ENCODE data around the gene CAMK2D.

Gene CAMK2D

DNA sequence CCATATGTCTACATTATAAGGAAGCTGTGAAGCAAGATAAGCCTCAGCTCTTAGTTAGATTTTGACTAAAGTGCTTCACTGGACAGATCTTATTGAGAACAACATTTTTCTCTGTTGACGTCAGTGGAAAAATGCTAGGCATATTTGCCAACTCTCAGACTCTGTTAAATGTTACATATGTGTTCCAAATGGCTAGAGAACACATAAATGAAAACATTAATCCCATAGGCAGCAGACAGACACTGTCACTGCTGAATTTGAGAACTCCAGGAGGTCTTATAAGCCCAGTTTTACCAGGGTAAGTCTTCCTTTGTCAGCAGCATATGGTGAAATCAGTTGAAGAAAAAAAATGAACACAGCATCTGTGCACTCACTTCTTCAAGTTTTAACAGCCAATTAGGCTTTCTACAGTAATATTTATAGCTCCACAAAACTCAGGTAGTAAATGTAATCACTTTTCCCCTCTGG, 186.9 kb downstream of the CAMK2D start:
- H3K27me3 ChIP-seq (ENCODE audit: control insufficient read depth in 5 of 5, insufficient read depth in 4 of 5, low read length in 5 of 5): no peaks in the 10 kb centered on the region

DNA sequence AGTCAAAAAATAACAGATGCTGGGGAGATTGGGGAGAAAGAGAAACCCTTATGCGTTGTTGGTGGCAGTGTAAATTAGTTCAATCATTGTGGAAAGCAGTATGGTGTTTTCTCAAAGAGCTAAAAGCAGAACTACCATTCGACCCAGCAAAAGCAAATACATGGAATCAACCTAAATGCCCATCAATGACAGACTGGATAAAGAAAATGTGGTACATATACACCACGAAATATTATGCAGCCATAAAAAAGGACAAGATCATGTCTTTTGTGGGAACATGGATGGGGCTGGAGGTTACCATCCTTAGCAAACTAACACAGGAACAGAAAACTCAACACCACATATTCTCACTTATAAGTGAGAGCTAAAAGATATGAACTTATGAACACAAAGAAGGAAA, 188.9 kb downstream of the CAMK2D start:
- H3K9ac ChIP-seq (ENCODE audit: low read length in 5 of 5): no peak overlapping the region
- no peak overlapping the region for H3K4me3 ChIP-seq (ENCODE audit: low read depth in 1 of 5, low read length in 5 of 5)
- H3K27me3 ChIP-seq (ENCODE audit: control insufficient read depth in 5 of 5, insufficient read depth in 4 of 5, low read length in 5 of 5): no peaks in the 10 kb centered on the region
- no peaks in the 10 kb centered on the region for H3K36me3 ChIP-seq (ENCODE audit: control insufficient read depth in 5 of 5, insufficient read depth in 5 of 5, low read length in 5 of 5)
- peaks cover 0 to 23% (median 9%) of the 10 kb centered on the region in 5 donors for H3K4me1 ChIP-seq (ENCODE audit: control insufficient read depth in 5 of 5, insufficient read depth in 5 of 5, low read length in 5 of 5)
- H3K27ac ChIP-seq (ENCODE audit: low read depth, low read length): no peak overlapping the region
- H3K9me3 ChIP-seq (ENCODE audit: control insufficient read depth in 5 of 5, low read length in 5 of 5): no peaks in the 10 kb centered on the region

More for the DNA sequence above, 186.9 kb downstream of the CAMK2D start:
- H3K9ac ChIP-seq (ENCODE audit: low read length in 5 of 5): peak overlapping the region in 1 of 5 donors; percentile 35
- H3K4me1 ChIP-seq (ENCODE audit: control insufficient read depth in 5 of 5, insufficient read depth in 5 of 5, low read length in 5 of 5): peaks cover 0 to 23% (median 9%) of the 10 kb centered on the region in 5 donors
- H3K4me3 ChIP-seq (ENCODE audit: low read depth in 1 of 5, low read length in 5 of 5): no peak overlapping the region
- H3K36me3 ChIP-seq (ENCODE audit: control insufficient read depth in 5 of 5, insufficient read depth in 5 of 5, low read length in 5 of 5): no peaks in the 10 kb centered on the region
- H3K9me3 ChIP-seq (ENCODE audit: control insufficient read depth in 5 of 5, low read length in 5 of 5): no peaks in the 10 kb centered on the region
- no peak overlapping the region for H3K27ac ChIP-seq (ENCODE audit: low read depth, low read length)

DNA sequence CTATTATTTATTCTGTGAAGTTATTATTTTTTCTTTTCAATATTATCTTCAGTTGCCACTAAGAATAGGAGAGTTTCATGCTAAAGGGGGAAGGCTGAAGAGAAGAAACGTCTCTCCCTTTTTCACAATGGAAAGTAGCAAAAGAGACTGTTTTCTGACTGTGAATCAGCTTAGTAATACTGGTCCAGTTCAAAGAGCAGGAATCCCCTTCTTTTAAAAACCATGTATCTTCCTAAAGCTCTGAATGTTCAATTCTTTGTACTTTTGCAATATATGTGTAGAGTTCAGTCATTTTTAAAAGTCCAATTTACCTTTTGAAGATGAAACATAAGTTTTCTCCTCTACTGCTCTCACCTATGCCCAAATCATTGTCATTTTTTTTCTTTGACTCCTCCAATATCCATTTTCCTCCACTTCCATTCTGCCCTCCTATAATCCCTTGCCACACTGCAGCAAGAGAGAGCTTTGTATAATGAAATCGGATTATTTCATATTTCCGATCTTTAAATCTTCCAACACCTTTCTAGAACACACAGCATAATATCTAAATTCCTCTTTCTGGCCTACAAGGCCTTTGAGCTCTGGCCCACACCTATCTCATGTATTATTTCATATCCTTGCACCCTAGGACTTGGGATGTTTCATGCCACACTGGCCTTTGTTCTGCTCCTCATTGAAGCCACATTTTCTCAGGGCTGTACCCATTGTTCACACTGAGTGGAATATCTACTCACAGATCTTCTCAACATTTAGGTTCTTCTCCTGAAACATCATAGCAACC, 195.3 kb downstream of the CAMK2D start:
- Histone ChIP-seq H3K9me3 (ENCODE audit: control insufficient read depth in 5 of 5, low read length in 5 of 5) (no peaks in the 10 kb centered on the region), H3K9ac (ENCODE audit: low read length in 5 of 5) (no peak overlapping the region), H3K27ac (ENCODE audit: low read depth, low read length) (no peak overlapping the region), H3K4me3 (ENCODE audit: low read depth in 1 of 5, low read length in 5 of 5) (no peak overlapping the region), H3K36me3 (ENCODE audit: control insufficient read depth in 5 of 5, insufficient read depth in 5 of 5, low read length in 5 of 5) (no peaks in the 10 kb centered on the region), H3K27me3 (ENCODE audit: control insufficient read depth in 5 of 5, insufficient read depth in 4 of 5, low read length in 5 of 5) (no peaks in the 10 kb centered on the region), H3K4me1 (ENCODE audit: control insufficient read depth in 5 of 5, insufficient read depth in 5 of 5, low read length in 5 of 5) (peaks cover 0 to 5% (median 3%) of the 10 kb centered on the region in 5 donors)

DNA sequence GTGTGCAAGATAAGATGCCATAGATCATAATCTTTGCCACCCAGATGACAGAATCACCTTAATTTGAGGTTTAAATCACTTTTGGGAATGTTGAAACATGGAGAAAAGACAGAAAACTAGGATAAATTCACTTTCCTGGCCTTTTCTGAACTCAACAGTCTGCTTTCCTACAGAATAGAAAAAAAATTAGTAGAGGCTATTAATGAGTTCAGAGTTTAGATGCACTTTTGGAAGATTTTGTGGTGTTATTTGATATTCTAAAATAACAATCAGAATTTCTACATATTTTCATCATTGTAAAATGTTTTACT, 195.9 kb downstream of the CAMK2D start:
- H3K4me1 ChIP-seq (ENCODE audit: control insufficient read depth in 5 of 5, insufficient read depth in 5 of 5, low read length in 5 of 5): peaks cover 0 to 6% (median 4%) of the 10 kb centered on the region in 5 donors
- H3K27ac ChIP-seq (ENCODE audit: low read depth, low read length): no peak overlapping the region
- H3K9me3 ChIP-seq (ENCODE audit: control insufficient read depth in 5 of 5, low read length in 5 of 5): no peaks in the 10 kb centered on the region
- H3K27me3 ChIP-seq (ENCODE audit: control insufficient read depth in 5 of 5, insufficient read depth in 4 of 5, low read length in 5 of 5): no peaks in the 10 kb centered on the region
- H3K36me3 ChIP-seq (ENCODE audit: control insufficient read depth in 5 of 5, insufficient read depth in 5 of 5, low read length in 5 of 5): no peaks in the 10 kb centered on the region
- no peak overlapping the region for H3K9ac ChIP-seq (ENCODE audit: low read length in 5 of 5)
- H3K4me3 ChIP-seq (ENCODE audit: low read depth in 1 of 5, low read length in 5 of 5): no peak overlapping the region

DNA sequence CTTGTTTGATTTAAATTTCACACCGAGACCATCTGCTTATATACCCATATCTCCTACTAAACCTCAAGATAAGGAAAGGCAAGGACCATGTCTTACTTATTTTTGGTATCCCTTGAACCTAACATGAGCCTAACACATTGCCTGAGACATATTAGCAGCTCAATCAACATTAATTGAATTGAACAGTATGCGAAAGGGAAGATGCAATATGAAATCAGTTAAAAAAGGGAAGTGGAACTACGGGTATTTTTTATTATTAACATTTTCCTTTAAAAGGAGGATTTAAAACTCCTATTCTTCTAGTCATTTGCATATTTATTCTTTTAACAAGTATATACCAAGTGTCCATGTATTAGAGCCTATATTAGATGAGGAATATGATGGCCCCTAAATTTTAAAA, 197.0 kb downstream of the CAMK2D start:
- no peaks in the 10 kb centered on the region for H3K27me3 ChIP-seq (ENCODE audit: control insufficient read depth in 5 of 5, insufficient read depth in 4 of 5, low read length in 5 of 5)
- no peak overlapping the region for H3K27ac ChIP-seq (ENCODE audit: low read depth, low read length)
- H3K9ac ChIP-seq (ENCODE audit: low read length in 5 of 5): no peak overlapping the region
- H3K9me3 ChIP-seq (ENCODE audit: control insufficient read depth in 5 of 5, low read length in 5 of 5): no peaks in the 10 kb centered on the region
- H3K4me3 ChIP-seq (ENCODE audit: low read depth in 1 of 5, low read length in 5 of 5): no peak overlapping the region
- H3K4me1 ChIP-seq (ENCODE audit: control insufficient read depth in 5 of 5, insufficient read depth in 5 of 5, low read length in 5 of 5): peaks cover 0 to 8% (median 4%) of the 10 kb centered on the region in 5 donors
- H3K36me3 ChIP-seq (ENCODE audit: control insufficient read depth in 5 of 5, insufficient read depth in 5 of 5, low read length in 5 of 5): no peaks in the 10 kb centered on the region

DNA sequence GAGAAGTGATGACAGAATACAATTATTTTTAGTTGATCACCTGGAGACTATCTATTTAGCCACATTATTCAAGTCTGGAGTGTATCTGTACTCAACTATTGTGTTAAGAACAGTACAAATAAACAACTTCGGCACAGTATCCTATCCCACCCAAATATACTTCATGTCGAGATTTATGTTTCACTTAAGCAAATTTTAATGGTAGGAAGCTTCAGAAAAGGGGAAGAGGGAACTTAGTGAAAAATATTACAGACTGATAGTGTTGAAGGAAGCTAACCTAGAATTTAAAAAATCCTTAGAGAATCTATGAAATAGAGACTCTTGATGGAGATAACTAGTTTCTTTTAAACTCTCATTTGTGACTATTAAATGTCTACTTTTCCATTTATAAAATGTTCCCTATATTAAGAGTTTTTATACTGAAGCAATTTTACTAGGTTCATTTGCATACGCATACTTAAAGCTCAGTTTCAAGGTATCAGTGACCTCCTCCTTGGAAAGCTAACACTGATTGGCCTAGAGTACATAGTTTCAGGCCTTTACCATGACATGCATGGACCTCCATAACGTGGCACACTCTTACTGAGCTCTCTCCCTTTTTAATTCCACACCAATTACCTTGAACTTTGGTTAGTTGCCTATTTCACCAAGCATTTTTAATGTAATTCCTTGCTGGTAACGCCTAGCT, 197.7 kb downstream of the CAMK2D start:
- Histone ChIP-seq H3K9me3 (ENCODE audit: control insufficient read depth in 5 of 5, low read length in 5 of 5) (no peaks in the 10 kb centered on the region), H3K4me1 (ENCODE audit: control insufficient read depth in 5 of 5, insufficient read depth in 5 of 5, low read length in 5 of 5) (peaks cover 0 to 8% (median 4%) of the 10 kb centered on the region in 5 donors), H3K27me3 (ENCODE audit: control insufficient read depth in 5 of 5, insufficient read depth in 4 of 5, low read length in 5 of 5) (no peaks in the 10 kb centered on the region), H3K27ac (ENCODE audit: low read depth, low read length) (no peak overlapping the region), H3K36me3 (ENCODE audit: control insufficient read depth in 5 of 5, insufficient read depth in 5 of 5, low read length in 5 of 5) (no peaks in the 10 kb centered on the region), H3K9ac (ENCODE audit: low read length in 5 of 5) (no peak overlapping the region), H3K4me3 (ENCODE audit: low read depth in 1 of 5, low read length in 5 of 5) (no peak overlapping the region)

DNA sequence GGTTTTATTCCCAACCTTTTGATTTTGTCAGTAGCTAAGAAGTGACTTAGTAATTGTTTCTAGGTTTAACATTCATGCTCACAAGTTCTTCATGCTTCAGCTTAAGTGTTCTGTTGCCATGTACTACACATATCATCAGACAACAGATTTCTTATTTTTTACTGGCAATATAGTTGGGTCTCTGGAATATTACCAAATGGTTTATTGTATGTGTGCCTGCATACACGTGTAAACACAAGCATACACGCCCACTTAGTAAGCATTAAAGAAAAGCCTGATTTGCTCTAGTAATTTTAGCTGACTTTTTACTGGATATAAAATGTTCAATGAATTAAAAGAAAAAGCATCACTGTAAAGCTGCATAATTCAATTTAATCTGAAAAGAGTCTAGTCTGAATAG, 199.8 kb downstream of the CAMK2D start:
- Histone ChIP-seq H3K27ac (ENCODE audit: low read depth, low read length) (no peak overlapping the region), H3K9ac (ENCODE audit: low read length in 5 of 5) (no peak overlapping the region), H3K4me3 (ENCODE audit: low read depth in 1 of 5, low read length in 5 of 5) (no peak overlapping the region), H3K4me1 (ENCODE audit: control insufficient read depth in 5 of 5, insufficient read depth in 5 of 5, low read length in 5 of 5) (peaks cover 0 to 8% (median 4%) of the 10 kb centered on the region in 5 donors), H3K27me3 (ENCODE audit: control insufficient read depth in 5 of 5, insufficient read depth in 4 of 5, low read length in 5 of 5) (no peaks in the 10 kb centered on the region), H3K9me3 (ENCODE audit: control insufficient read depth in 5 of 5, low read length in 5 of 5) (no peaks in the 10 kb centered on the region), H3K36me3 (ENCODE audit: control insufficient read depth in 5 of 5, insufficient read depth in 5 of 5, low read length in 5 of 5) (no peaks in the 10 kb centered on the region)

DNA sequence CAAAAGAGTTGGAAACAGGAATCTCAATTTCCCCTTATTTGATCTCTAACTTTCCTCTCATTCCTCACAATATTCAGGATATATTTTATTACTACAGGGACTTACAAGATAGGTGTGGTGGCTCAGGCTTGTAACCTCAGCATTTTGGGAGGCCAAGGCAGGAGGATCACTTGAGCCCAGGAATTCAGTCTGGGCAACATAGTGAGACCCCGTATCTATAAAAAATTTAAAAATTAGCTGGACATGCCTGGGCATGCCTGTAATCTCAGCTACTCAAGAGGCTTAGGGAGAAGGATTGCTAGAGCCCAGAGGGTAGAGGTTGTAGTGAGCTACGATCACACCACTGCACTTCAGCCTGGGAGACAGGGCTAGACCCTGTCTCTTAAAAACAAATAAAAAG, 200.4 kb downstream of the CAMK2D start:
- Histone ChIP-seq H3K27me3 (ENCODE audit: control insufficient read depth in 5 of 5, insufficient read depth in 4 of 5, low read length in 5 of 5) (no peaks in the 10 kb centered on the region), H3K36me3 (ENCODE audit: control insufficient read depth in 5 of 5, insufficient read depth in 5 of 5, low read length in 5 of 5) (no peaks in the 10 kb centered on the region), H3K4me3 (ENCODE audit: low read depth in 1 of 5, low read length in 5 of 5) (no peak overlapping the region), H3K27ac (ENCODE audit: low read depth, low read length) (no peak overlapping the region), H3K9me3 (ENCODE audit: control insufficient read depth in 5 of 5, low read length in 5 of 5) (no peaks in the 10 kb centered on the region), H3K4me1 (ENCODE audit: control insufficient read depth in 5 of 5, insufficient read depth in 5 of 5, low read length in 5 of 5) (peaks cover 0 to 13% (median 10%) of the 10 kb centered on the region in 5 donors), H3K9ac (ENCODE audit: low read length in 5 of 5) (no peak overlapping the region)

DNA sequence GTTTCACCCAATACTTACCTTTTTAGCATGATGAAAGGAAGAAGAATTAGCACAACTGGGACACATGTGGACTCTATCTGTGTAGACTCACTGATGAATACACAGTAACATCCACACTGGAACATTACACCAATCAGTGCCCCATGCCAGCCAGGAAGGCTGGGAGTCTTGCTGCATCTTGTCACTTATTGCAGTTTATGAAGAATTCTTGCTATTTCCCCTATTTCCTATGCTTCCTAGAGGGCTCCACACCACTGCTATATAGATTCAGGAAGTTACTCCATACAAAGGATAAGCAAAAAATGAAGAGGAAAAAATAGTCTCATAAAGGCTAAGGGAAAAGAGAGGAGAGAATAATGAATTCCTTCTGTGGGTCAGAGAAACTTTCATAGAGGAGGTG, 201.0 kb downstream of the CAMK2D start:
- Histone ChIP-seq H3K9ac (ENCODE audit: low read length in 5 of 5) (no peak overlapping the region), H3K4me3 (ENCODE audit: low read depth in 1 of 5, low read length in 5 of 5) (no peak overlapping the region), H3K27me3 (ENCODE audit: control insufficient read depth in 5 of 5, insufficient read depth in 4 of 5, low read length in 5 of 5) (no peaks in the 10 kb centered on the region), H3K36me3 (ENCODE audit: control insufficient read depth in 5 of 5, insufficient read depth in 5 of 5, low read length in 5 of 5) (no peaks in the 10 kb centered on the region), H3K9me3 (ENCODE audit: control insufficient read depth in 5 of 5, low read length in 5 of 5) (no peaks in the 10 kb centered on the region), H3K27ac (ENCODE audit: low read depth, low read length) (no peak overlapping the region), H3K4me1 (ENCODE audit: control insufficient read depth in 5 of 5, insufficient read depth in 5 of 5, low read length in 5 of 5) (peaks cover 0 to 17% (median 15%) of the 10 kb centered on the region in 5 donors)

DNA sequence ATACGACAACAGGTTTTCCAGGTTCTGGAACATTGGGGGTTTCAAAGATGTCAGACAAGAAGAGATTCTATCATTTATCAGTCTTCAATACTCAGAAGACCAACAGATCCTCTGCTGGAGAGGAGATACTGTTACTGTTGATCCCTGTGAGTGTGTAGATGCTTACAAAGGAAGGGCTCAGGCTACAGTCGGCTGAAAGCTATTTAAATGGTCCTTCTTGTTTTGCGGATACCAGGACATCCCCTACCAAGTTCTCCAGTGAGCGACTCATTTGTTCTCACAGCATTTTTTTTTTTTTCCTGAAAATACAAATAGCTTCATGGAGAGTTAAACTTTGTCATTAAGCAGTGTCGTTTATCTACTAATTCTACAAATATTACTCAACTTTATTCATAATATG, 201.6 kb downstream of the CAMK2D start:
- Histone ChIP-seq H3K9ac (ENCODE audit: low read length in 5 of 5) (no peak overlapping the region), H3K27ac (ENCODE audit: low read depth, low read length) (no peak overlapping the region), H3K4me3 (ENCODE audit: low read depth in 1 of 5, low read length in 5 of 5) (no peak overlapping the region), H3K9me3 (ENCODE audit: control insufficient read depth in 5 of 5, low read length in 5 of 5) (no peaks in the 10 kb centered on the region), H3K27me3 (ENCODE audit: control insufficient read depth in 5 of 5, insufficient read depth in 4 of 5, low read length in 5 of 5) (no peaks in the 10 kb centered on the region), H3K4me1 (ENCODE audit: control insufficient read depth in 5 of 5, insufficient read depth in 5 of 5, low read length in 5 of 5) (peaks cover 0 to 14% (median 14%) of the 10 kb centered on the region in 5 donors), H3K36me3 (ENCODE audit: control insufficient read depth in 5 of 5, insufficient read depth in 5 of 5, low read length in 5 of 5) (no peaks in the 10 kb centered on the region)
